KMS-11 (cell line): ENCODE data around the gene AHRR.
"Not testable (repeated sequence)": the region's sequence is repeated elsewhere in the genome, so short reads cannot be mapped to it uniquely, and the experiment has no call there.

Source experiments
- H2AFZ ChIP-seq: fragments of 200-600 bp; sonication (generic); 2 replicates; pipeline ENCODE4 v1.6.1; 2016; ENCODE audit warnings: antibody characterized with exemption, mixed run types, low read depth
- H3K27ac ChIP-seq: fragments of 200-600 bp; sonication (generic); 2 replicates; pipeline ENCODE4 v1.6.1; 2016; ENCODE audit warnings: mild to moderate bottlenecking, mixed run types
- H3K27me3 ChIP-seq: fragments of 200-600 bp; sonication (generic); 2 replicates; pipeline ENCODE4 v1.6.1; 2017; ENCODE audit warnings: mild to moderate bottlenecking, low read depth, mixed run types, moderate library complexity; ENCODE audit not compliant: insufficient read depth
- H3K36me3 ChIP-seq: fragments of 200-600 bp; sonication (generic); 2 replicates; pipeline ENCODE4 v1.6.1; 2017; ENCODE audit warnings: mild to moderate bottlenecking, mixed run types; ENCODE audit not compliant: insufficient read depth
- H3K4me1 ChIP-seq: fragments of 200-600 bp; sonication (generic); 2 replicates; pipeline ENCODE4 v1.6.1; 2016; ENCODE audit warnings: mild to moderate bottlenecking, low read depth, mixed run types; ENCODE audit not compliant: poor library complexity, severe bottlenecking
- H3K4me2 ChIP-seq: fragments of 200-600 bp; sonication (generic); 2 replicates; pipeline ENCODE4 v1.7.0; 2016; ENCODE audit warnings: mild to moderate bottlenecking, mixed run types
- H3K4me3 ChIP-seq: fragments of 200-600 bp; sonication (generic); IDR thresholded peaks from 2 replicates; pipeline ENCODE4 v1.6.1; 2017; ENCODE audit warnings: low read depth, low read length, mixed read lengths; ENCODE audit not compliant: insufficient read depth
- H3K79me2 ChIP-seq: fragments of 200-600 bp; sonication (generic); 2 replicates; pipeline ENCODE4 v1.6.1; 2016; ENCODE audit warnings: low read depth, mixed run types; ENCODE audit not compliant: insufficient read depth
- H3K9ac ChIP-seq: fragments of 200-600 bp; sonication (generic); 2 replicates; pipeline ENCODE4 v1.6.1; 2016; ENCODE audit warnings: mild to moderate bottlenecking, mixed run types
- H4K20me1 ChIP-seq: fragments of 200-600 bp; sonication (generic); 2 replicates; pipeline ENCODE4 v1.6.1; 2016; ENCODE audit warnings: mild to moderate bottlenecking, mixed run types; ENCODE audit not compliant: insufficient read depth
- TF ChIP-seq, protein P1 (sequence below): fragments of 200-600 bp; sonication (generic); conservative IDR thresholded peaks from 2 replicates; pipeline ENCODE4 v1.6.1; 2017; ENCODE audit warnings: low read depth, mild to moderate bottlenecking, antibody characterized with exemption, low read length, moderate library complexity, mixed read lengths

Gene AHRR

DNA sequence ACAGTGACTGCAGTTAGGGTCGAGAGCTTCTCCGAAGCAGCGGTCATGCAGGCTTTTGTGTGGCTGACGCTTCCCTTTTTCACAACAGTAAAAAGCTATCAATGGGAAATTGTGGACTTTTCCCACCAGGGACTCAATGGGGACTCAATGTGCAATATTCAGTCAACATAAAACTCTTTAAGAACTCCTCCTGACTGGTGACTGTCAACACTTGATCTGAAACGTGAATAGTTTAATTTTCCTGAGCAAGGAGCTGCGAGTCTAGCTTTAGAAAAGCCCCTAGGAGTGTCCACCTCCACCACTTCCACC is 150.2 kb downstream of the AHRR start:
- Histone ChIP-seq H3K4me2 (peak overlapping the region; percentile 80), H4K20me1 (no peaks in the 10 kb centered on the region), H3K36me3 (no peaks in the 10 kb centered on the region), H3K4me3 (no peak overlapping the region), H3K4me1 (peaks cover 4% of the 10 kb centered on the region), H3K27me3 (no peaks in the 10 kb centered on the region; the same call in 1 of the 2 replicates), H3K79me2 (peaks cover 24% of the 10 kb centered on the region), H3K27ac (no peak overlapping the region), H2AFZ (no peak overlapping the region), H3K9ac (peak overlapping the region; percentile 99; the same call in 1 of the 2 replicates)
- TF ChIP-seq, protein P1, sequence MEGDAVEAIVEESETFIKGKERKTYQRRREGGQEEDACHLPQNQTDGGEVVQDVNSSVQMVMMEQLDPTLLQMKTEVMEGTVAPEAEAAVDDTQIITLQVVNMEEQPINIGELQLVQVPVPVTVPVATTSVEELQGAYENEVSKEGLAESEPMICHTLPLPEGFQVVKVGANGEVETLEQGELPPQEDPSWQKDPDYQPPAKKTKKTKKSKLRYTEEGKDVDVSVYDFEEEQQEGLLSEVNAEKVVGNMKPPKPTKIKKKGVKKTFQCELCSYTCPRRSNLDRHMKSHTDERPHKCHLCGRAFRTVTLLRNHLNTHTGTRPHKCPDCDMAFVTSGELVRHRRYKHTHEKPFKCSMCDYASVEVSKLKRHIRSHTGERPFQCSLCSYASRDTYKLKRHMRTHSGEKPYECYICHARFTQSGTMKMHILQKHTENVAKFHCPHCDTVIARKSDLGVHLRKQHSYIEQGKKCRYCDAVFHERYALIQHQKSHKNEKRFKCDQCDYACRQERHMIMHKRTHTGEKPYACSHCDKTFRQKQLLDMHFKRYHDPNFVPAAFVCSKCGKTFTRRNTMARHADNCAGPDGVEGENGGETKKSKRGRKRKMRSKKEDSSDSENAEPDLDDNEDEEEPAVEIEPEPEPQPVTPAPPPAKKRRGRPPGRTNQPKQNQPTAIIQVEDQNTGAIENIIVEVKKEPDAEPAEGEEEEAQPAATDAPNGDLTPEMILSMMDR = no peak

DNA sequence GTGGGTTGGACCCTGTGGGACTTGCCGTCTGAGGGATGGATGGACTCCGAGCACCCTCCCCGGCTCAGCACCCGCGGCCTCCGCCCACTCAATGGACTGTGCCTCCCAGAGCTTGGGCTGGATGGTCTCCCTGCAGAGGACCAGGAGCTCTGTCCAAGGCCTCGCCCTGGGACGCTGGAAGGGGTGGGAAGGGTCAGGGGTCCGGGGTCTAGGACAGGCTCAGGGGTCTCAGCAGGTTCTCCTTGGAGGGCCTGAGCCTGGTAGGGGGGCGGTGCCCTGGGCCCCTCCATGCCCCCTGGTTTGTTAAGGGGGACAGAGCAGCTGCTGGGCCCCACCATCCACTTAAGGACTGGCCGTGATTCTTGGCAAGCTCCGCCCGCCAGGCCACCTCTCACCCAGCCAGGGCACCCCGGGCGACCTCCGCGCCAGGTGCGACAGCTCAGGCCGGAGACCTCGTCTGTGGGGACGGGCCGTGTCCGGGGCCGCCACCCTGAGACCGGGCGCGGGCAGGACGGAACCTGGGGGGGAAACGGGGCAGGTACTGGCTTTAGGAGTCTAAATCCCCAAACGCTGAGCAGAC is 150.7 kb downstream of the AHRR start:
- Histone ChIP-seq H3K4me1 (peaks cover 4% of the 10 kb centered on the region), H3K4me3 (no peak overlapping the region), H3K79me2 (peaks cover 24% of the 10 kb centered on the region), H4K20me1 (no peaks in the 10 kb centered on the region), H3K9ac (peak overlapping the region; percentile 99), H3K27ac (peak overlapping the region; percentile 92), H2AFZ (peak overlapping the region; percentile 79), H3K36me3 (no peaks in the 10 kb centered on the region), H3K27me3 (peaks cover 2% of the 10 kb centered on the region; the same call in 1 of the 2 replicates), H3K4me2 (peak overlapping the region; percentile 80)
- TF ChIP-seq, protein P1 = no peak

DNA sequence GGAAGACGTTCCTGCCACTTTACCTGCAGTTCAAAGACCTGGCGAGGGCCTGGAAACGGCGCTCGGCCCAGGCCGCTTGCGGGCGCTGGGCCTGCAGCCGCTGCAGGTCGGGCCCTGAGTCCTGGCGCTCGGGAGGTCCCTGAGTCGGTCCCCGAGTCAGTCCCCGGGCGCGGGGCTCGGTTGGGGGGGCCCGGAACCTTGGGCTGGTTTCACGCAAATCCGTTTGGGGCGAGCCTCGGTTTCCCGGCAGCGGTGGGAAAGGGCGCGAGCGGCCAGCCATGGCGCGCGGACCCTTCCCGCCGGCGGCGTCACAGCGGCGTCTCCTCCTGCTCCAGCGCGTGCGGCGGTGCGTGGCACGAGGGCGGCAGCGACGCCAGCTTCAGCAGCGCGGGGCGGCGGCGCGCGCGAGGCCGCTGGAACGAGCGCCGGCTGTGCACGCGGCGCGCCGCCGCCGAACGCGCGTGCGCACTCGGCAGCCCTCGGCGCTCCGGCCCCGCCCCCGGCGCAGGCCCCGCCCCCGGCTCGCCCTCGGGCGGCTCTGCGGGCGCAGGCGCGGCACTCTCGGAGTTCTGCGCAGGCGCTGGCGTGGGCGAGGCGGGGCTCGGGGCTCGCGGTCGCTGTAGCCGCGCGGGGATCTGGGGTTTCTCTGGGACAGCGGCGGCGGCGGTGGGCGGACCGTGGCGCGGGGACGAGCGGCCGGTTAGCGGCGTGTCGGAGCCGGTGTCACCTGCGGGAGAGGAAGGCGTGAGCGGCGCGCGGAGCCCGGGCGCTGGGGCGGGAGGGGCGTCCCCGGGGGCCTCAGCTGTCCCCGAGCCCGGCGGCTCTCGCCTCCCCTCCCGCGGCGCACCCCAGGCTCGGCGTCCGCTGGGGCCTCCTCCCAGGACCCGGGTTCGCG is 151.4 kb downstream of the AHRR start:
- TF ChIP-seq, protein P1 = no peak
- Histone ChIP-seq H3K36me3 (no peaks in the 10 kb centered on the region), H3K9ac (peak overlapping the region; percentile 99), H3K4me1 (peaks cover 4% of the 10 kb centered on the region), H3K27me3 (peaks cover 9% of the 10 kb centered on the region; the same call in 1 of the 2 replicates), H3K4me3 (no peak overlapping the region), H2AFZ (peak overlapping the region; percentile 79), H3K4me2 (peak overlapping the region; percentile 85), H3K27ac (peak overlapping the region; percentile 92), H3K79me2 (peaks cover 24% of the 10 kb centered on the region), H4K20me1 (no peaks in the 10 kb centered on the region)

DNA sequence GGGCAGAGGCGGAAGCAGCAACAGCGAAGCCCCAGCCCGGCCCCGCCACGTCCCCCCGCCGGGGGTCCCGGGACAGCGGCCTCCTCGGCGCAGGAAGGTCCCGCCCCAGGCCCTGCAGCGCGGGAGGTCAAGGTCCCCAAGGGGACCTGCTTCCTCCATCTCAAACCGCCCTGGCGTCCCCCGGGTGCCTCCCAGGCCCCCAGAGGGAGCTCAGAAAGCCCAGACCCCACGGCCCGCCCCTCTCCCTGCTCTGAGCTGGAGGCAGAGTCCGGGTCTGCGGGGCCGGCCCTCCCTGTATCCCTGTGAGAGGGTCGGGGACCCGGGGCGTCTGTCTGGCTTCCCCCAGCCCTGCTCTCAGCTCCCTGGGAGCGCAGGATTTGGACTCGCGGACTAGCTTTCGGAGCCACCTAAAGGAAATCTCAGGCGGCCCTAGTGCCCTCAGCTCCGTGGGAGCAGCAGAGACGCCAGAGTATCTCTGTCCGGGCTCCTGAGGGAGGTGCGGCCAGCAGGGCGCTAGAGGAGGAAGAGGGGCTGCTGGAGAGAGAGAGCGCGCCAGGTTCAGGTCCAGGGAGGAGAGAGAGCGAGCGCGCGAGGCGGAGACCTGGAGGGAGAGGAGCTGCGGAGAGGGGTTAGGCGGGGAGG is 152.2 kb downstream of the AHRR start:
- Histone ChIP-seq H3K4me1 (peaks cover 4% of the 10 kb centered on the region), H3K9ac (peak overlapping the region; percentile 7; the same call in 1 of the 2 replicates), H3K79me2 (peaks cover 24% of the 10 kb centered on the region), H2AFZ (peak overlapping the region; percentile 72), H3K36me3 (no peaks in the 10 kb centered on the region), H3K4me3 (no peak overlapping the region), H3K27ac (no peak overlapping the region), H3K27me3 (peaks cover 15% of the 10 kb centered on the region), H3K4me2 (peak overlapping the region; percentile 85), H4K20me1 (no peaks in the 10 kb centered on the region)
- TF ChIP-seq, protein P1 = no peak

DNA sequence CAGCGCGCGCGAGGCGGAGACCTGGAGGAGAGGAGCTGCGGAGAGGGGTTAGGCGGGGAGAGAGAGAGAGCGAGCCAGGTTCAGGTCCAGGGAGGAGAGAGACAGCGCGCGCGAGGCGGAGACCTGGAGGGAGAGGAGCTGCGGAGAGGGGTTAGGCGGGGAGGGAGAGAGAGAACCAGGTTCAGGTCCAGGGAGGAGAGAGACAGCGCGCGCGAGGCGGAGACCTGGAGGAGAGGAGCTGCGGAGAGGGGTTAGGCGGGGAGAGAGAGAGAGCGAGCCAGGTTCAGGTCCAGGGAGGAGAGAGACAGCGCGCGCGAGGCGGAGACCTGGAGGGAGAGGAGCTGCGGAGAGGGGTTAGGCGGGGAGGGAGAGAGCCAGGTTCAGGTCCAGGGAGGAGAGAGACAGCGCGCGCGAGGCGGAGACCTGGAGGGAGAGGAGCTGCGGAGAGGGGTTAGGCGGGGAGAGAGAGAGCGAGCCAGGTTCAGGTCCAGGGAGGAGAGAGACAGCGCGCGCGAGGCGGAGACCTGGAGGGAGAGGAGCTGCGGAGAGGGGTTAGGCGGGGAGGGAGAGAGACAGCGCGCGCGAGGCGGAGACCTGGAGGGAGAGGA is 152.8 kb downstream of the AHRR start:
- not testable (repeated sequence) for H4K20me1 ChIP-seq, H3K36me3 ChIP-seq, H3K27ac ChIP-seq, H3K4me3 ChIP-seq, H3K9ac ChIP-seq, H3K4me1 ChIP-seq
- peaks cover 22% of the 10 kb centered on the region for H3K27me3 ChIP-seq
- H2AFZ ChIP-seq = peak overlapping the region; percentile 72; the same call in 1 of the 2 replicates
- H3K4me2 ChIP-seq = peak overlapping the region; percentile 85; the same call in 1 of the 2 replicates
- H3K79me2 ChIP-seq = peaks cover 24% of the 10 kb centered on the region
